Epithelial cell of proximal tubule (primary cell): ENCODE data around the gene ATP11A. TPM values are rescaled to one million over a fixed set of nuclear protein-coding genes. Genes with fewer than 3 reads are reported as not detected.

Source experiments
- DNase-seq: peaks from one replicate; pipeline ENCODE4 v3.0.0-alpha.2; 2011; ENCODE audit warnings: low read depth
- H3K4me3 ChIP-seq: 2 replicates; pipeline ENCODE4 v1.5.1; 2011; ENCODE audit warnings: low read depth, mild to moderate bottlenecking, low read length
- CTCF ChIP-seq: conservative IDR thresholded peaks from 2 replicates; pipeline ENCODE4 v1.5.1; 2012; ENCODE audit warnings: low read depth, mild to moderate bottlenecking, low read length
- total RNA-seq: library from RNA; depleted of rRNA; stranded (reverse); fragments of >200 nt; gene quantifications from 2 replicates; pipeline ENCODE4 v1.2.3, GENCODE V29; 2015

ATP11A gene
- total RNA-seq, 1 donor from 2014 or later = 27.2 TPM

- no peak for TF ChIP-seq CTCF
- DNase-seq = no peak
- no peak overlapping the region for H3K4me3 ChIP-seq
Observed at GRCh38 chr13:112803422-112803821, 113.6 kb downstream of the ATP11A start.

- no peak for TF ChIP-seq CTCF
- H3K4me3 ChIP-seq = no peak overlapping the region
Observed at GRCh38 chr13:112804374-112804773, 114.5 kb downstream of the ATP11A start.

DNA sequence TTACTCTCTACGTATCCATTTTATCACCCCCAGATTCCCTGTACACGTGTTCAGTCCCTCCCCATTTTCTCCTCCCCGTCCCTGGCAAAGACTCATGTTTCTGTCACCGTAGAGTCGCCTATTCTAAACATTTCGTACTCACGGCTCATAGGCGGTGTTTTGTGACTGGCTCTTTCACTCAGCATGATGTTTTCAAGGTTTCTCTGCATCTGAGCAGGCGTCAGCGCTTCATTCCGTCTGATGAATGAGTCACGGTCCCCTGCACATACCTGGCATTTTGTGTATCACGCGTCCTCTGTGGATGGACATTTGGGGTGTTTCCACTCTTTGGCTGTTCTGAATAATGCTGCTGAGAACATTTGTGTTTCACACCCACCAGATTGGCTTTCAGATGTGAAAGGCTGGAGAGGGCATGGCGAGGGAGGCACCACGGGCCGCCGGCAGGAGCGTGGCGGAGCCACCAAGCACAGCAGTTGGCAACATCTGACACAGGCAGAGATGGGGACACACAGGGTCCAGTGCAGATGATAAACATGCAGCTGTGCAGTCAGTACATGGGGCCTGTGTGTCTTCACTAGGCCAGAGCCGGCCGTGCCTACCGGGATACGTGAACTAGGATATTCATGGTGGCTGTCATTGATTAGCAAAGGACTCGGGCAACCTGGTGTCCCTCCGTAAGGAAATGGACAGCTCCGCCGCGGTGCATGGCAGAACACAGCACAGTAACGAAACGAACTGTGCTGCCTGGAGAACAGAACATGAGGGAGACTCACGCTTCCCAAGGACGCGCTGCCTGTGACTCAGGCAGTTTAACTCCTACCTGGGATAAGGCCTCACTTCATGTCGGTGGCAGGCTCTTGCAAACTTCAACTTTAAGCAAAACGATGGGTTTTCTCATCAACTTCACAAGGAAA lies 117.2 kb downstream of the ATP11A start:
- DNase-seq = no peak
- no peak for TF ChIP-seq CTCF
- H3K4me3 ChIP-seq = no peak overlapping the region

More at GRCh38 chr13:112804374-112804773, 114.5 kb downstream of the ATP11A start:
- DNase-seq = no peak

- no peak for TF ChIP-seq CTCF
- DNase-seq = no peak
- H3K4me3 ChIP-seq = no peak overlapping the region
Observed at GRCh38 chr13:112807653-112808376, 118.0 kb downstream of the ATP11A start.

DNA sequence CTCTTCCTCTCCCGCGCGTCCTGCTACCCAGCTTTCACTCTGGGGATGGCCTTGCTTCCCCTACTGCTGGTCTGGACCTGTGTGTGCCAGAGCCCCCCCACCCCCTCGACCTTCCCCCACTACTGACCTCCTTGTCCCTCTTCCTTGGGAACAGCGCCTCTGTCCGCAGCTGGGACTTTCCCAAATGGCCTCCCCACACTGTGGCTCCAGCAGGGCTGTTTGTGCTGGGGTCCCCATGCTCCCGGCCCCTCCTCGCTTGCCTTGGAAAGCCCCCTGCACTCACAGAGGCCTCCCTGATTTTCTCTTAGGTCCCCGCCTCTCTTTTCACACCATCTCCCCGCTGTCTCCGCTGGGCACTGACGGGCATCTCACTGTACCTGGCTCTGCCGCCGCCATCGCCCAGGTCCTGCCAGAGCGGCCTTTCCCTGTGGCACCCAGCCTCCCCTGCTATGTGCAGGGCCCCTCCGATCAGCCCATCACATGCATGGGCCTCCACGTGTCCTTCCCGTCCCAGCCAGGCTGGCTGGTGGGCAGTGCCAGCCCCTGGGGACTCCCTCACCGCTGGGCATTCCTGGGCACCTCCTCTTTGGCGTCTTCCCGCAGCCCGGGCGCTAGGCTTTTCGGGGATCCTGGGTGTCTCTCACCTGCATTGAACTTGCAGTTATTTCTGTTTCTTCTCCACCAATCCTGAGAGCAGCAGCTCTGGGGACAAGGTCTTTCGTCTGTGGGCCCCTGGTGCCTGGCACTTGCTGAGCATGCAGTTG lies 118.7 kb downstream of the ATP11A start:
- TF ChIP-seq CTCF = no peak
- DNase-seq = no peak
- H3K4me3 ChIP-seq = no peak overlapping the region

GRCh38 chr13:112809332-112810315 lies 119.8 kb downstream of the ATP11A start:
- no peak for DNase-seq
- TF ChIP-seq CTCF = no peak
- no peak overlapping the region for H3K4me3 ChIP-seq
